GM21576 (cell line): Measurements from ENCODE around the gene TRAF3IP3.

Experiments used
- ATAC-seq: cut with Tn5 transposase; IDR thresholded peaks from one replicate; pipeline ENCODE4 v1.9.1; 2021; ENCODE audit warnings: mild to moderate bottlenecking, moderate library complexity; ENCODE audit not compliant: unreplicated experiment

The TRAF3IP3 gene

GRCh38 chr1:209797978-209798639 lies 42.3 kb downstream of the TRAF3IP3 start:
- no peak for ATAC-seq

- no peak for ATAC-seq
Observed at GRCh38 chr1:209800984-209801834, 45.4 kb downstream of the TRAF3IP3 start.

GRCh38 chr1:209802117-209802779 lies 46.4 kb downstream of the TRAF3IP3 start:
- no peak for ATAC-seq

GRCh38 chr1:209802780-209803152 lies 46.9 kb downstream of the TRAF3IP3 start:
- ATAC-seq = no peak

- no peak for ATAC-seq
Observed at GRCh38 chr1:209803568-209803967, 47.7 kb downstream of the TRAF3IP3 start.

- no peak for ATAC-seq
Observed at GRCh38 chr1:209805341-209805781, 49.5 kb downstream of the TRAF3IP3 start.

- peak; percentile 90 for ATAC-seq
Observed at GRCh38 chr1:209805875-209806760, 50.3 kb downstream of the TRAF3IP3 start, which contains the start of gene IRF6. TSS of gene IRF6 (minus strand) at chr1:209806142. CDS start at chr1:209801413, 4,729 bp downstream.

GRCh38 chr1:209807509-209807908 lies 51.7 kb downstream of the TRAF3IP3 start:
- no peak for ATAC-seq

GRCh38 chr1:209808059-209808581 lies 52.3 kb downstream of the TRAF3IP3 start:
- no peak for ATAC-seq

GRCh38 chr1:209809611-209810010 lies 53.8 kb downstream of the TRAF3IP3 start:
- no peak for ATAC-seq

- ATAC-seq = no peak
Observed at GRCh38 chr1:209810783-209811182, 54.9 kb downstream of the TRAF3IP3 start.

GRCh38 chr1:209813902-209814301 lies 58.0 kb downstream of the TRAF3IP3 start:
- no peak for ATAC-seq

- ATAC-seq = no peak
Observed at GRCh38 chr1:209815490-209815889, 59.6 kb downstream of the TRAF3IP3 start.

- ATAC-seq = no peak
Observed at GRCh38 chr1:209815931-209816341, 60.1 kb downstream of the TRAF3IP3 start.

- no peak for ATAC-seq
Observed at GRCh38 chr1:209816923-209817322, 61.1 kb downstream of the TRAF3IP3 start.

- no peak for ATAC-seq
Observed at GRCh38 chr1:209817691-209818090, 61.8 kb downstream of the TRAF3IP3 start.

- no peak for ATAC-seq
Observed at GRCh38 chr1:209819058-209819457, 63.2 kb downstream of the TRAF3IP3 start.

GRCh38 chr1:209820986-209821385 lies 65.1 kb downstream of the TRAF3IP3 start:
- no peak for ATAC-seq

- no peak for ATAC-seq
Observed at GRCh38 chr1:209822706-209823105, 66.9 kb downstream of the TRAF3IP3 start.
